HG03039 (cell line): ENCODE measurements around the gene TMEM86B.
"Not testable (repeated sequence)": the region's sequence is repeated elsewhere in the genome, so short reads cannot be mapped to it uniquely, and the experiment has no call there.

Experiments used
- ATAC-seq: cut with Tn5 transposase; IDR thresholded peaks from one replicate; pipeline ENCODE4 v1.9.1; 2021; ENCODE audit warnings: mild to moderate bottlenecking, moderate library complexity; ENCODE audit not compliant: unreplicated experiment

The TMEM86B gene

GRCh38 chr19:55242517-55242916 lies 14.0 kb upstream of the TMEM86B start:
- no peak for ATAC-seq

- ATAC-seq: no peak
These were observed 13.4 kb upstream of the TMEM86B start for GRCh38 chr19:55241935-55242464.

- ATAC-seq: no peak
These were observed 12.8 kb upstream of the TMEM86B start for GRCh38 chr19:55241143-55241934.

GRCh38 chr19:55240713-55241020 lies 12.1 kb upstream of the TMEM86B start:
- no peak for ATAC-seq

GRCh38 chr19:55239004-55239403 lies 10.4 kb upstream of the TMEM86B start:
- no peak for ATAC-seq

GRCh38 chr19:55238030-55238429 lies 9.5 kb upstream of the TMEM86B start:
- ATAC-seq: no peak

GRCh38 chr19:55232986-55233385 lies 4.4 kb upstream of the TMEM86B start:
- ATAC-seq: no peak

- no peak for ATAC-seq
These were observed 3.7 kb upstream of the TMEM86B start for GRCh38 chr19:55232286-55232602.

GRCh38 chr19:55231391-55232285 lies 3.1 kb upstream of the TMEM86B start:
- no peak for ATAC-seq

- no peak for ATAC-seq
These were observed 2.2 kb upstream of the TMEM86B start for GRCh38 chr19:55230780-55231179.

GRCh38 chr19:55230329-55230728 lies 1.8 kb upstream of the TMEM86B start:
- ATAC-seq: no peak

- no peak for ATAC-seq
These were observed 1.2 kb upstream of the TMEM86B start for GRCh38 chr19:55229789-55230182.

- no peak for ATAC-seq
These were observed 704 bp upstream of the TMEM86B start for GRCh38 chr19:55229145-55229788.

- ATAC-seq: no peak
These were observed 560 bp downstream of the TMEM86B start for GRCh38 chr19:55228015-55228391.

- ATAC-seq: no peak
These were observed 1.1 kb downstream of the TMEM86B start for GRCh38 chr19:55227241-55228014.

GRCh38 chr19:55226788-55227187 lies 1.8 kb downstream of the TMEM86B start:
- no peak for ATAC-seq

GRCh38 chr19:55226273-55226672 lies 2.3 kb downstream of the TMEM86B start:
- ATAC-seq: no peak

- ATAC-seq: no peak
These were observed 3.1 kb downstream of the TMEM86B start for GRCh38 chr19:55225415-55225958.

GRCh38 chr19:55224679-55225414 lies 3.7 kb downstream of the TMEM86B start:
- not testable (repeated sequence) for ATAC-seq
